OCI-LY7 (cell line): ENCODE results near the gene SNCAIP. TPM values are rescaled to one million over a fixed set of nuclear protein-coding genes. Genes with fewer than 3 reads are reported as not detected.

Experiments used
- BruUV-seq: library from RNA; stranded (reverse); fragments of 400-500 nt; replicated peaks from 2 replicates; lab custom pipeline; 2021; lab: Mats Ljungman, UMichigan
- CTCF ChIA-PET: fragments of 300-600 bp; sonication (Branson Sonifier 250); formaldehyde crosslinking; loops from one replicate; lab custom pipeline; 2022; ENCODE audit warnings: antibody characterized with exemption; ENCODE audit not compliant: unreplicated experiment; lab: Charles Lee
- POLR2A ChIA-PET: fragments of 300-600 bp; sonication (Branson Sonifier 250); formaldehyde crosslinking; loops from one replicate; lab custom pipeline; 2022; ENCODE audit warnings: antibody characterized with exemption; lab: Charles Lee
- DNase-seq: peaks from one replicate; pipeline ENCODE4 v3.0.0-alpha.2; 2015; ENCODE audit warnings: low spot score
- H2AFZ ChIP-seq: fragments of 200-600 bp; sonication (generic), shearing (Covaris generic); 2 replicates; pipeline ENCODE4 v1.6.1; 2014; ENCODE audit warnings: mild to moderate bottlenecking, antibody characterized with exemption, low read length, moderate library complexity
- H3K27ac ChIP-seq: fragments of 200-600 bp; sonication (generic); 2 replicates; pipeline ENCODE4 v1.5.1; 2014; ENCODE audit warnings: mixed run types, low read depth, mild to moderate bottlenecking, moderate library complexity, low read length, inconsistent platforms; ENCODE audit not compliant: poor library complexity, severe bottlenecking
- H3K36me3 ChIP-seq: fragments of 200-600 bp; sonication (generic); 2 replicates; pipeline ENCODE4 v1.6.1; 2014; ENCODE audit warnings: mild to moderate bottlenecking, antibody characterized with exemption, low read length, moderate library complexity, mixed read lengths; ENCODE audit not compliant: insufficient read depth
- H3K4me1 ChIP-seq: fragments of 200-600 bp; sonication (generic); 2 replicates; pipeline ENCODE4 v1.5.1; 2014; ENCODE audit warnings: mild to moderate bottlenecking, low read length; ENCODE audit not compliant: insufficient read depth, poor library complexity, severe bottlenecking
- H3K4me2 ChIP-seq: fragments of 200-600 bp; sonication (generic); 2 replicates; pipeline ENCODE4 v1.6.1; 2014; ENCODE audit warnings: mild to moderate bottlenecking, low read length
- H3K4me3 ChIP-seq: fragments of 200-600 bp; sonication (generic); 2 replicates; pipeline ENCODE4 v1.5.1; 2014; ENCODE audit warnings: mild to moderate bottlenecking, low read depth, low read length; ENCODE audit not compliant: poor library complexity, severe bottlenecking
- H3K79me2 ChIP-seq: fragments of 200-600 bp; sonication (generic); 2 replicates; pipeline ENCODE4 v1.6.1; 2016; ENCODE audit warnings: low read depth, mild to moderate bottlenecking, low read length, moderate library complexity, mixed read lengths; ENCODE audit not compliant: insufficient read depth
- H3K9me2 ChIP-seq: fragments of 200-600 bp; sonication (generic); 2 replicates; pipeline ENCODE4 v1.6.1; 2016; ENCODE audit warnings: mild to moderate bottlenecking, low read length, mixed read lengths; ENCODE audit not compliant: insufficient read depth
- H3K9me3 ChIP-seq: fragments of 200-600 bp; sonication (generic); 2 replicates; pipeline ENCODE4 v1.6.1; 2014; ENCODE audit warnings: mild to moderate bottlenecking, mixed run types, low read length, mixed read lengths
- H4K20me1 ChIP-seq: fragments of 200-600 bp; sonication (generic); 2 replicates; pipeline ENCODE4 v1.6.1; 2014; ENCODE audit warnings: mild to moderate bottlenecking, antibody characterized with exemption, low read length, moderate library complexity, mixed read lengths; ENCODE audit not compliant: insufficient read depth
- EZH2phosphoT487 ChIP-seq: fragments of 200-600 bp; sonication (generic); IDR thresholded peaks from 2 replicates; pipeline ENCODE4 v1.6.1; 2018; ENCODE audit warnings: low read depth, borderline replicate concordance, mild to moderate bottlenecking, mixed run types, antibody characterized with exemption, low read length, moderate library complexity, mixed read lengths
- intact Hi-C: fragments of 100-400 bp; cut with micrococcal nuclease; formaldehyde crosslinking; loops from one replicate; pipeline ENCODE4 v1.10.0; 2022; ENCODE audit not compliant: unreplicated experiment
- total RNA-seq, 2 experiments: library from RNA; depleted of rRNA in 1 of 2; stranded (reverse); fragments of >200 nt in 1 of 2; shearing (Covaris generic) in 1 of 2; gene quantifications; 2 replicates each; pipeline ENCODE4 v1.2.3, GENCODE V29; 2014 to 2022
- TF ChIP-seq, protein P1 (sequence below): fragments of 200-600 bp; sonication (generic); conservative IDR thresholded peaks from 2 replicates; pipeline ENCODE4 v1.5.1; 2014; ENCODE audit warnings: mild to moderate bottlenecking, antibody characterized with exemption, low read length, moderate library complexity, mixed read lengths

SNCAIP gene
- total RNA-seq, 2 experiments from 2014 or later: not detected

DNA sequence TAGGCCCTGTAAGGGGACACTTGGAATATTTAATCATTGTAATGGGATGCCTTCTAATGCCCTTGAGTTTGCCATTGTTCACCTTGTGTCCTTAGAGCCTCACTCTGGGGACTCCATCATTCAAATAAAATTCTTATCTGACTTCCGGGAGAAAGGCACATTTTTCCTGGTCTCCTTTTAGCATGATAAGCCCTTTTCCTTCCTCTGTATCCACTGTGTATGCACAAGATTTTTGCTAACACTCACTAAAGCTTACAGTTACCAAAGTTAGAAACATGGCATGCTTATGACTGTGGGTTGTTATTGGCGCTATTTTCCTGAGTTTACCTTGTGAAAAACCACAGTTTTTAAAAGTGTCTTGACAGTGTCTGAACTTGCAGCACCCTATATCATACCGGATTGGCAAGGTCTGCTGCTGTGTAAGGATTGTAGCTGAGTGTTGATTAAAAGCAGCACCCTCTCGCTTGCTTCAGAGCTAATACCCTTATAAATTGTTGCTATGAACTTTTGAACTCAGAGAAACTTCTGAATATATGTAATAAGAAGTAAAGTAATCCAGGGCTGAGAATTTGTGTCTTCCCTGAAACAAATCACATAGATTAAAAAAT is 46.4 kb downstream of the SNCAIP start:
- Histone ChIP-seq H3K4me2 (no peak overlapping the region), H3K9me3 (no peaks in the 10 kb centered on the region), H3K9me2 (no peaks in the 10 kb centered on the region), H3K4me3 (no peak overlapping the region), H2AFZ (no peak overlapping the region), H3K79me2 (no peaks in the 10 kb centered on the region), H3K36me3 (no peaks in the 10 kb centered on the region), H3K4me1 (no peaks in the 10 kb centered on the region), H3K27ac (no peak overlapping the region), H4K20me1 (no peaks in the 10 kb centered on the region)
- intact Hi-C loops: no loop called here
- POLR2A ChIA-PET: no interaction called here
- CTCF ChIA-PET: no interaction called here
- no peak for DNase-seq
- no TSS peak for BruUV-seq
- TF ChIP-seq, protein P1, sequence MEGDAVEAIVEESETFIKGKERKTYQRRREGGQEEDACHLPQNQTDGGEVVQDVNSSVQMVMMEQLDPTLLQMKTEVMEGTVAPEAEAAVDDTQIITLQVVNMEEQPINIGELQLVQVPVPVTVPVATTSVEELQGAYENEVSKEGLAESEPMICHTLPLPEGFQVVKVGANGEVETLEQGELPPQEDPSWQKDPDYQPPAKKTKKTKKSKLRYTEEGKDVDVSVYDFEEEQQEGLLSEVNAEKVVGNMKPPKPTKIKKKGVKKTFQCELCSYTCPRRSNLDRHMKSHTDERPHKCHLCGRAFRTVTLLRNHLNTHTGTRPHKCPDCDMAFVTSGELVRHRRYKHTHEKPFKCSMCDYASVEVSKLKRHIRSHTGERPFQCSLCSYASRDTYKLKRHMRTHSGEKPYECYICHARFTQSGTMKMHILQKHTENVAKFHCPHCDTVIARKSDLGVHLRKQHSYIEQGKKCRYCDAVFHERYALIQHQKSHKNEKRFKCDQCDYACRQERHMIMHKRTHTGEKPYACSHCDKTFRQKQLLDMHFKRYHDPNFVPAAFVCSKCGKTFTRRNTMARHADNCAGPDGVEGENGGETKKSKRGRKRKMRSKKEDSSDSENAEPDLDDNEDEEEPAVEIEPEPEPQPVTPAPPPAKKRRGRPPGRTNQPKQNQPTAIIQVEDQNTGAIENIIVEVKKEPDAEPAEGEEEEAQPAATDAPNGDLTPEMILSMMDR: no peak
- TF ChIP-seq EZH2phosphoT487: no peak

DNA sequence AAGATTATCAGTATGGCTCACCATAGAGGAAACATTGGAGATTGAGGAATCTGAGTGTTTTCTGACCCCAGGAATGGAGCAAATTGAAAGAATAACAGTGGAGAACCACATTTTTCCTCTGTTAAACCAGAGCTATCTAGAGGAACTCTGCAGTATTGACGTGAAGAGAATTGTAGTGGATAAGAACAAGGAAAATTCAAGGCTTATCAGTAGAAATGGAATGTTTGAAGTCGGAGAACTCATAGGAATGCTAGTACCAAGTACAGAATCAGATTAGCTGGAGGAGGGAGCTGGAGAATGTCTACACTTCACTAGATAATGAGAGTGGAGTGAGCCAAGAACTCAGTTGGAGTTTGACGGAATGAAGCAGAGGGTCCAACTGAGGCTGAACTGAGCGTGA is 50.3 kb downstream of the SNCAIP start:
- Histone ChIP-seq H3K9me3 (no peaks in the 10 kb centered on the region), H4K20me1 (no peaks in the 10 kb centered on the region), H2AFZ (no peak overlapping the region), H3K79me2 (no peaks in the 10 kb centered on the region), H3K27ac (no peak overlapping the region), H3K4me3 (no peak overlapping the region), H3K9me2 (no peaks in the 10 kb centered on the region), H3K36me3 (no peaks in the 10 kb centered on the region), H3K4me1 (no peaks in the 10 kb centered on the region), H3K4me2 (no peak overlapping the region)
- CTCF ChIA-PET: no interaction called here
- POLR2A ChIA-PET: no interaction called here
- intact Hi-C loops: no loop called here
- DNase-seq: no peak
- BruUV-seq: no TSS peak
- no peak for TF ChIP-seq EZH2phosphoT487
- TF ChIP-seq, protein P1: no peak

DNA sequence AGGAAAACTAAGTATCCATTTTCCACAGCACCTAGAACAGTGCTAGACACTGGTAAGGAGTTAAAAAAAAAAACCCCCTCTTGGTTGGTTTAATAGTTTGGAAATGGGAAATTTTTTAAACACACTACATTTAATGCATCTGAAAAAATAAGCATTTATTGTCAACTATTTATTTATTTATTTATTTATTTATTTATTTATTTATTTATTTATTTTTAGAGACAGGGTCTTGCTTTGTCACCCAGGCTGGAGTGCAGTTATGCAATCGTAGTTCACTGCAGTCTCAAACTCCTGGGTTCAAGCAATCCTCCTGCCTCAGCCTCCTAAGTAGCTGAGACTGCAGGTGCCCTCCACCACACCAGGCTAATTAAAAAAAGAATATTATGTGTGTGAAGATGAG is 51.6 kb downstream of the SNCAIP start:
- Histone ChIP-seq H3K4me3 (no peak overlapping the region), H3K9me3 (no peaks in the 10 kb centered on the region), H3K79me2 (no peaks in the 10 kb centered on the region), H3K4me1 (no peaks in the 10 kb centered on the region), H3K9me2 (no peaks in the 10 kb centered on the region), H4K20me1 (no peaks in the 10 kb centered on the region), H2AFZ (no peak overlapping the region), H3K27ac (no peak overlapping the region), H3K36me3 (no peaks in the 10 kb centered on the region), H3K4me2 (no peak overlapping the region)
- intact Hi-C loops: no loop called here
- no peak for DNase-seq
- no TSS peak for BruUV-seq
- TF ChIP-seq, protein P1: no peak
- TF ChIP-seq EZH2phosphoT487: no peak
- ChIA-PET CTCF (no interaction called here), POLR2A (no interaction called here)
